Femur (tissue), 1 donor: ENCODE measurements around the gene TAF4.

Experiments used
- DNase-seq: peaks from one replicate; pipeline ENCODE4 v3.0.0-alpha.2; 2017

TAF4 gene

GRCh38 chr20:61929561-61929960, 136.1 kb downstream of the TAF4 start:
- no peak for DNase-seq

GRCh38 chr20:61927826-61928541, 137.7 kb downstream of the TAF4 start:
- DNase-seq = no peak

DNA sequence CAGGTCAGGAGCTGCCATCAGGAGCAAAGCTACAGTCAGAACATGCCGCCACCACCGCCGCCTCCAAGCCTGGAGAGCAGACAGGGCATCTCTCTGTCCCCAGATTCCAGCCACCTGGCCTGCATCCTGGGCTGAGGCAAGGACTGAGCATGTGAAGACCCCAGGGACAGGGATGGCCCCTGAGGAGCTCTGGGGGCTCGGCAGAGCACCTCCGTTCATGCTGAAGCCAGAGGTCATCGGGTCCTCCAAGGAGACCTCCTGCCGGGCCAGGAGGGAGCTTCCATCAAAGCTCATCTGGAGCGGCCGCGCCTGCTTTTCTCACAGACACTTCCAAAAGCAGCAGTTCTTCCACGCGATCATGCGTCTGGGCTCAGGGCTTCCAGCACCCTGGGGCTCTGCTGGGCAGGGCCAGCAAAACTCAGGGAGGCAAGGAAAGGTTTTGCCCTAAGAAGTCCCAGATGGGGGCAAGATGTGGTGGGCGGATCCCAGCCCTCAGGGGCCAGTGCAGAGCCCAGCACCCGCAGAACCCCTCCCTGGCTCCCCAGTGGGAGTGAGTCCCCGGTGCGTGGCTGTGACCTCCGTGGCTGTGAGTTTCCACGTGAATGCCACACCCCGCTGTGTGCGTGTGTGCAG, 138.4 kb downstream of the TAF4 start:
- DNase-seq = no peak

DNA sequence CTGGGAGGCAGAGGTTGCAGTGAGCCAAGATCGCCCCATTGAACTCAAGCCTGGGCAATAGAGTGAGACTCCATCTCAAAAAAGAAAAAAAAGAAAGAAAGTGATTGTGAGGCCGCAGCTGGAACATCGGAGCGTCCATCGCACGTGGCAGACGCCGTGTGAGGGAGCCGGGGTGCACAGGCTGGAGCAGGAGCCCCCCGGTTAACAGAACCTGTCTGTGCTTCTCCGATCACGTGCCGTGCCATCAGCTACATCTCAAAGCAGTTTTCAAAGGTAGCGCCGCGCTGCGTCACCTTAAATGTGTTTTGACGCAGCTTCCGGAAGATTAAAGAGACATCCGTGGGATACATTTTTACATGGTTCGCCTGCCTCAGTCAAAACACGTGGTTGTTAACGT, 138.9 kb downstream of the TAF4 start:
- DNase-seq = no peak

- no peak for DNase-seq
Observed at GRCh38 chr20:61926253-61926613, 139.4 kb downstream of the TAF4 start.

DNA sequence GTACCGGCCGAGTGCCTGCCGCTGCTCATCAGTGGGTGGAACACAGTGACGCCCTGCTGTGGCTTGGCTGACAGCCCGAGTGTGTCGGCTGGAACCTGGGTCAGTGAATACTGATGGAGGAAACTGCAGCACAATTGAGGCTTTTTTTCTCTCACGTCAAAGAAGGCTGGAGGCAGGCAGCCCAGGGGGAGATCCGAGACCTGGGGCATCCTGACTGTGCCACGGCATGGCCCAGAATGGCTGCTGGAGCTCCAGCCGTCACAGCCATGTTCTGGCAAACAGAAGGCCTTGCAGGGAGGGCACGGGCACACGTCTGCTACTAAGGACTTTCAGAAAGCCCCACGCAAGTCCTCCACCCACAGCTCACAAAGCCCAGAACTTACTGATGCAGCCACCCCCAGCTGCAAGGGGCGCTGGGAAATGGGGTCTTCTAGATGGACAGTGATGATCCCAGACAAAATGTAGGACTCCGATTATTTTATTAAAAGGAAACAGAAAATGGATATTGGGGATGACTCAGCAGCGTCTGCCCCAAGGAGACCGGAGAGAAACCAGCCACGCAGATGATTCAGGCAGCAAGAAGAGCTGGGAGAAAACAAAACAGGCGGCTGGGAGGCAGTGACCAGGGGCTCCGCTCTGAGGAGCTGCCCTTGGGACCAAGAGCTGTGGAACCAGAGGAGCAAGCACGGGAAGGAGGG, 140.0 kb downstream of the TAF4 start:
- DNase-seq = no peak

DNA sequence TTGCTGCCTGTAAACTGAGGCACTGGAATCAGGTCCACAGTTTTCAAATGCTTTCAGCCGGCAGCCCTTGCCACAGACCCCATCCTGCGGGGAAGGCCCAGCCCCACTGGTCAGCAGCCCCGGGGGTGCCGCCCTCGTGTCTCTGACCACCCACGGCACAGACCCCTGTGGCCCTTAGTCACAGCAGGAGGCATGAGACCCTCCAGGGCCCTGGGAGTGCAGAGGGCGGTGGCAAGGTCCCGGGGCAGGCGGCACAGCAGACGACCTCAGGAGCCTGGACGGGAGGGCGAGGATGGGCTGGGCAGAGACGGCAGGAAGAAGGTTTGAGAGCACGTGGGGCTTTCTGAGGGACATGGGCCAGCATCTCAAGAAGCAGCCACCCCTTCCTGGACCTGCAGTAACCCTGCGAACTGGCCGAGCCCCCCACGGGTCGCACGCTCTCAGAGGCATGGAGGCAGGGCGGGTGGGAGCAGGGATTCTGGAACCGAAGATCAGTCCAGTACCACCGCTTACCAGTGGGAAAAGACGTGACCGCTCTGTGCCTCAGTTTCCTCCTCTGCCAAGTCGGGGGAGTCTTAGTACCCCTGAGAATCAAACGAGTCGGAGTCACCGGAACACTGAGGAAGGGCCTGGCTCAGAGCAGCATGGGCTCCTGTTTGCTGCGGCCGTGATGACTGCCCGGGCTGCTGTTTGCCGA, 140.7 kb downstream of the TAF4 start:
- DNase-seq = no peak
